HUES6 (cell line): ENCODE results near the gene KRTAP9-9.
"Not testable (repeated sequence)": the region's sequence is repeated elsewhere in the genome, so short reads cannot be mapped to it uniquely, and the experiment has no call there.

Experiments used
- H3K27ac ChIP-seq: 2 replicates; pipeline ENCODE4 v1.7.0; 2013; ENCODE audit warnings: low read depth, mild to moderate bottlenecking, low read length, inconsistent platforms
- H3K27me3 ChIP-seq: 2 replicates; pipeline ENCODE4 v1.6.1; 2013; ENCODE audit warnings: low read length; ENCODE audit not compliant: control insufficient read depth, insufficient read depth
- H3K36me3 ChIP-seq: 2 replicates; pipeline ENCODE4 v1.6.1; 2013; ENCODE audit warnings: low read length; ENCODE audit not compliant: control insufficient read depth, insufficient read depth
- H3K4me1 ChIP-seq: 2 replicates; pipeline ENCODE4 v1.6.1; 2013; ENCODE audit warnings: low read length; ENCODE audit not compliant: control insufficient read depth, insufficient read depth
- H3K4me3 ChIP-seq: 2 replicates; pipeline ENCODE4 v1.5.1; 2013; ENCODE audit warnings: low read depth, low read length
- H3K9ac ChIP-seq: one replicate; pipeline ENCODE4 v1.6.1; 2013; ENCODE audit warnings: mild to moderate bottlenecking, low read length
- H3K9me3 ChIP-seq: 2 replicates; pipeline ENCODE4 v1.6.1; 2013; ENCODE audit warnings: low read depth, low read length; ENCODE audit not compliant: control insufficient read depth, insufficient read depth

KRTAP9-9 gene

DNA sequence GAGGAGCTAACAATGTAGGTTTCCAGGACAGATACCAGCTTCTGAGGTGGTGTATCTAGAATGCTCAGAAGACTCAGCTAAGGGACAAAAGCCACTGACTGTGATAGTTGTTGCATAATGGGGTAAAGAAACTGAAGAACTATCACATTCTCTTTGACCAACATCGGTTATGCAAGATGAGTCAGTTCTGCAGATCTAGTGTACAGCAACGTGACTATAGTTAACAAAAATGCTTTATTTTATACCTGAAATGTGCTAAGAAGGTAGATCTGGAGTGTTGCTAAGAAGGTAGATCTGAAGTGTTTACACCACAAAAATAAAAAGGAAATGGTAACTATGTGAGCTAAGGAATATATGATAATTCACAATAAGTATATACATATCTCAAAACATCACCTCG lies 12.5 kb downstream of the KRTAP9-9 start:
- Histone ChIP-seq H3K9ac (no peak overlapping the region), H3K27ac (no peak overlapping the region), H3K4me3 (no peak overlapping the region), H3K36me3 (no peaks in the 10 kb centered on the region), H3K9me3 (no peaks in the 10 kb centered on the region), H3K4me1 (no peaks in the 10 kb centered on the region), H3K27me3 (peaks cover 19% of the 10 kb centered on the region; the same call in 1 of the 2 replicates)

DNA sequence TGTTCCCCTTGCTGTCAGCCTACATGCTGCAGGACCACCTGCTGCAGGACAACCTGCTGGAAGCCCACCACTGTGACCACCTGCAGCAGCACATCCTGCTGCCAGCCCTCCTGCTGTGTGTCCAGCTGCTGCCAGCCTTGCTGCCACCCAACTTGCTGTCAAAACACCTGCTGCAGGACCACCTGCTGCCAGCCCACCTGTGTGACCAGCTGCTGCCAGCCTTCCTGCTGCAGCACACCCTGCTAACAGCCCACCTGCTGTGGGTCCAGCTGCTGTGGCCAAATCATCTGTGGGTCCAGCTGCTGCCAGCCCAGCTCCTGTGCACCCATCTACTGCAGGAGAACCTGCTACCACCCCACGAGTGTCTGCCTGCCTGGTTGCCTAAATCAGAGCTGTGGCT lies 16.1 kb downstream of the KRTAP9-9 start:
- H3K4me1 ChIP-seq, H3K9ac ChIP-seq, H3K27ac ChIP-seq, H3K9me3 ChIP-seq, H3K4me3 ChIP-seq, H3K36me3 ChIP-seq: not testable (repeated sequence)
- H3K27me3 ChIP-seq = peaks cover 16% of the 10 kb centered on the region; the same call in 1 of the 2 replicates

DNA sequence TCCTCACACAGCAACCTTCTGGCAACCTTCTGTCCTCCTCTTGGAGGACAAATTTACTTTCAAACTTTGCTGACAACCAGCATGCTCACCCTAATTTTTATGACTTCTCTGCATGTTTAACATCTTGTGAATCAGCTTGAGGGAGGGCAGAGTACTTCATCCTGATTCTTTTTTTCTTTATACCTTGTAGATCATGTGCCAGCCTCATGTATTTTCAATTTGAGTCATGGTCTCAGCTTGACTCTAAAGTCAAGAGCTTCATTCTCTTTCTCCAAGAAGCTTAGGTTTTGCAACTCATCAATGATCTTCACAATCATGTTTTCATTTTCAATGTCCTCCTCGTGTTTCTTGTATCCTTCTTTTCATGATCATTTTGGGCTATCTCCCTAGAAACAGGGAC lies 16.7 kb downstream of the KRTAP9-9 start:
- H3K4me3 ChIP-seq = no peak overlapping the region
- H3K9me3 ChIP-seq = no peaks in the 10 kb centered on the region
- no peaks in the 10 kb centered on the region for H3K36me3 ChIP-seq
- peaks cover 18% of the 10 kb centered on the region; the same call in 1 of the 2 replicates for H3K27me3 ChIP-seq
- no peak overlapping the region for H3K9ac ChIP-seq
- no peak overlapping the region for H3K27ac ChIP-seq
- no peaks in the 10 kb centered on the region for H3K4me1 ChIP-seq

DNA sequence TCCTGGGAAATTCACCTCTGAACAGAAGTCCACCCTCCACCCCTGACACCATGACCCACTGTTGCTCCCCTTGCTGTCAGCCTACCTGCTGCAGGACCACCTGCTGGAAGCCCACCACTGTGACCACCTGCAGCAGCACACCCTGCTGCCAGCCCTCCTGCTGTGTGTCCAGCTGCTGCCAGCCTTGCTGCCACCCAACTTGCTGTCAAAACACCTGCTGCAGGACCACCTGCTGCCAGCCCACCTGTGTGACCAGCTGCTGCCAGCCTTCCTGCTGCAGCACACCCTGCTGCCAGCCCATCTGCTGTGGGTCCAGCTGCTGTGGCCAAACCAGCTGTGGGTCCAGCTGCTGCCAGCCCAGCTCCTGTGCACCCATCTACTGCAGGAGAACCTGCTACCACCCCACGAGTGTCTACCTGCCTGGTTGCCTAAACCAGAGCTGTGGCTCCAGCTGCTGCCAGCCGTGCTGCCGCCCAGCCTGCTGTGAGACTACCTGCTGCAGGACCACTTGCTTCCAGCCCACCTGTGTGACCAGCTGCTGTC lies 20.5 kb downstream of the KRTAP9-9 start, which contains the start of gene KRTAP9-7:
Gene KRTAP9-7, plus strand, starts transcription at position 51 of the 543 bp plus-strand sequence. Its CDS starts 0 bp downstream, at position 51.
- not testable (repeated sequence) for H3K4me1 ChIP-seq, H3K9me3 ChIP-seq, H3K9ac ChIP-seq, H3K36me3 ChIP-seq, H3K27ac ChIP-seq, H3K4me3 ChIP-seq
- peaks cover 21% of the 10 kb centered on the region; the same call in 1 of the 2 replicates for H3K27me3 ChIP-seq

DNA sequence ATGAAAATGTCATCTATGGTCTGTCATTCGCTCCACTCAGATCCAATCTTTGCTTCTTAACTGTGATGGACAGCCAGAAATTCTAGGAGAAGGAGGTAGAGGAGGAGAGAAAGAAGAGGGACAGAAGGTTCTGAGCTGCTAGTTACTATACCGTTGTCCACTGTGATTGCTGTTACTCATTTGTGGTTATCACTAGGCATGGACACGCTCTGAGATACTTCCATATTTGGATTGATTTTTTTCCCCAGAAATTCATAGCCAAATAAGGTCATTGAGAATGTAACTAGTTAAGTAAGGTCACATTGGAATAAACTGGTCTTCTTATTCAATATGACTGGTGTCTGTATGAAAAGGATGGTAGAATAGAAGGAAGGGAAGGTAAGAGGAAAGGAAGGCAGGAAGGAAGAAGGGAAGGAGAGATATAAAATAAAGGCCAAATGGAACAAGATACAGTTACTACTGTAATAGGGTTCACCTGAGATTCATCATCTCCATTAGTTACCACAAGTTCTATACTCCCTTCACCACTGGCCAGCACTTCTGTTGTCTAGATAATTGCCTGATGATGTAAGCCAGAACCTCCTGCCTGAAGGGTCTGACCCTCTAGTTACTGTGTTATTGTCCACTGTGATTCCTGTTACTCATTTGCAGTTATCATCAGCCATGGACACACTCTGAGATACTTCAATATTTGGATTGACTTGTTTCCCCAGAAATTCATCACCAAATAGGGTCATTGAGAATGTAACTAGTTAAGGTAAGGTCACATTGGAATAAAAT lies 23.2 kb downstream of the KRTAP9-9 start:
- no peak overlapping the region for H3K9ac ChIP-seq
- no peaks in the 10 kb centered on the region for H3K36me3 ChIP-seq
- H3K9me3 ChIP-seq = no peaks in the 10 kb centered on the region
- H3K4me3 ChIP-seq = no peak overlapping the region
- no peaks in the 10 kb centered on the region for H3K4me1 ChIP-seq
- no peak overlapping the region for H3K27ac ChIP-seq
- peaks cover 21% of the 10 kb centered on the region; the same call in 1 of the 2 replicates for H3K27me3 ChIP-seq

DNA sequence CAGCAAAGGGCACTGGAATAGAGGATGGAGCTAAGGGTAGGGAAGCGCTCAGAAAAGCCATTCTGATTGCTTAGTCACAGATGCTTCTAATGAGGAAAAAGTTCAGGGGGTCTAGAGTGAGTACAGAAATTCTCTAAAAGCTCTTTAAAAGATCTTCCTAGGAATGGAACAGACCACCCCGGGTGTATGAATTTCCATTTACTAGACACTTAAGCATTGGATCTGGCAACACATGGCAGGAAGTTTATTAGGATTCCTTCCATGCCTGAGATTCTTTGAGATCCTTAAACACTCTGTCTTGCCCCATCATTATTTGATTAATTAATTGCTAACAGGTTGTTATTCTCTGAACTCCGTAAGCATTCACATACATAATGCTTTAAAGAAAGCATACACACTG lies 28.9 kb downstream of the KRTAP9-9 start:
- H3K9ac ChIP-seq = no peak overlapping the region
- H3K9me3 ChIP-seq = no peaks in the 10 kb centered on the region
- no peaks in the 10 kb centered on the region for H3K27me3 ChIP-seq
- no peaks in the 10 kb centered on the region for H3K36me3 ChIP-seq
- H3K27ac ChIP-seq = no peak overlapping the region
- peaks cover 5% of the 10 kb centered on the region; the same call in 1 of the 2 replicates for H3K4me1 ChIP-seq
- no peak overlapping the region for H3K4me3 ChIP-seq

DNA sequence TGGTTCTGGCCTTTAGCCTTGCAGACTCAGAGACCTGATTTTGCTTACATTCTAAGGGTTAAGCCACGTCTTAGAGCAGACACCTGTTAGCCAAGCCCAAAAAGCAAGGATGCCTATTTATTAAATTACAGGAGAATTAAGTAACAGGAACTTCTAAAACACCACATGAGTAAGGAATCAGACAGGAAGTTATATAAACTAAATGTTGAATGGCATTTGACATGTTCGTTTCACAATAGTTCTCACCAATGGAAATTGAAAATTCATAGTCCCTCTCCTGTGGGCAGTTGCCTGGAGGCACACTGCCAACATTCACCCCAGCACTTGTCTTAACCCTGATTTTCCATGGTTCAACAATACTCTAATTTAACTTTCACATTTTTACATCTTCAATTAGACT lies 29.4 kb downstream of the KRTAP9-9 start:
- Histone ChIP-seq H3K4me1 (peaks cover 5% of the 10 kb centered on the region; the same call in 1 of the 2 replicates), H3K27me3 (no peaks in the 10 kb centered on the region), H3K9me3 (no peaks in the 10 kb centered on the region), H3K9ac (no peak overlapping the region), H3K27ac (no peak overlapping the region), H3K36me3 (no peaks in the 10 kb centered on the region), H3K4me3 (no peak overlapping the region)

DNA sequence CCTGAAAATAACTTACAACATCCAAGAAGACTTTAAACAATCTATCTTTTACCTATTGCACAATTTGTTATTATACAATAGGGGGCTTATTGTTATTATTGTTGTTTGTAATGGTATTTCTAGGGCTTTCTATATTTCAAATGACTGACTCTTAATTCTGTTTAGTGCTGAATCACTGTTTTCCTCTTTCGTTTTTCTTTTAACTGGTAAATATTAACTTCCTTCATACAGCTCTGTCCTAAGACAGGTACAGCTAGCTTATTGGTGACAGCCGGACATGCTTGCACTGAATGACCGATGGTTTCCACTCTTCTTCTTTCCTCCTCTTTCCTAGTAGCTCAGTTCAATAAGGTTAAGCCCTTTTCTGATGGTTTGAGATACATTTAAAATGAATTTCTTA lies 31.9 kb downstream of the KRTAP9-9 start:
- no peaks in the 10 kb centered on the region for H3K36me3 ChIP-seq
- no peak overlapping the region for H3K9ac ChIP-seq
- H3K27me3 ChIP-seq = no peaks in the 10 kb centered on the region
- H3K4me3 ChIP-seq = no peak overlapping the region
- no peak overlapping the region for H3K27ac ChIP-seq
- no peaks in the 10 kb centered on the region for H3K9me3 ChIP-seq
- H3K4me1 ChIP-seq = peaks cover 5% of the 10 kb centered on the region; the same call in 1 of the 2 replicates

DNA sequence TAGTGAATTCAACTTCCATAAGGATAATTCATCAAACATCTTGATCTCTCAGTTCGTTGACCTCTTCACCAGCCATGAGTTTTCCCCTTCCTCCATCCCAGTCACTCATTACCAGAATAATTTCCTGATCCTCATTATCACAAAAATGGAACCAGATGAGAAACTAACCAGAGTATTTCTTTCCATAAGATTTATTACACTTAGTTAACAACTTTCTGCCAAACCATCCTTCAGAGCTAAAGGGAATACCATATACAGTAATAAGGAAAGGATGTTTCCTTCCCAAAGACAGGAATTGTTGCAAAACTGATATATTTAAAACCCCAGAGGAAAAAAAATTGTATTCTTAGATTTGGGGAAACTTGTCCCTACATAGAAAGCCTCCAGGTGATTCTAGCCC lies 38.8 kb downstream of the KRTAP9-9 start:
- Histone ChIP-seq H3K9me3 (no peaks in the 10 kb centered on the region), H3K4me1 (no peaks in the 10 kb centered on the region), H3K4me3 (no peak overlapping the region), H3K9ac (no peak overlapping the region), H3K27ac (no peak overlapping the region), H3K36me3 (no peaks in the 10 kb centered on the region), H3K27me3 (no peaks in the 10 kb centered on the region)

DNA sequence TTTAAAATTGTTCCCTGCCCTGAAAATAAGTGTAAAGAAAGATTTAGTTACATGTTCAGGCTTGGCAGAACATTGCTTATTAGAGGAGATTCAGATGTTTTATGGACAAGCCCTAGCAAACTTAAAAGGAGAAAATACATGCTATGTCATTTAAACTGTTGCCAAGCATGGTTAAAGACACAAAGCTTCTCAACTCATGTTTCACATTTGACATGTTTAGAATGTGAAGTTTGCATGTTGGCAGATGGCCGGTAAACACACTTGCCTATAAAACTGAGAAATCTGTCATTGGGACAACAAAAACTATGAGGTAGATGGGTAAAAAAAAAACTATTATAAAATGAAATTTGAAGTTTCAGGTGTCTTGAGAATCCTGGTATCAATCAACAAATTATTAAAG lies 41.7 kb downstream of the KRTAP9-9 start:
- H3K4me1 ChIP-seq = no peaks in the 10 kb centered on the region
- H3K9ac ChIP-seq = no peak overlapping the region
- H3K36me3 ChIP-seq = no peaks in the 10 kb centered on the region
- no peak overlapping the region for H3K27ac ChIP-seq
- no peaks in the 10 kb centered on the region for H3K9me3 ChIP-seq
- H3K4me3 ChIP-seq = no peak overlapping the region
- H3K27me3 ChIP-seq = no peaks in the 10 kb centered on the region

DNA sequence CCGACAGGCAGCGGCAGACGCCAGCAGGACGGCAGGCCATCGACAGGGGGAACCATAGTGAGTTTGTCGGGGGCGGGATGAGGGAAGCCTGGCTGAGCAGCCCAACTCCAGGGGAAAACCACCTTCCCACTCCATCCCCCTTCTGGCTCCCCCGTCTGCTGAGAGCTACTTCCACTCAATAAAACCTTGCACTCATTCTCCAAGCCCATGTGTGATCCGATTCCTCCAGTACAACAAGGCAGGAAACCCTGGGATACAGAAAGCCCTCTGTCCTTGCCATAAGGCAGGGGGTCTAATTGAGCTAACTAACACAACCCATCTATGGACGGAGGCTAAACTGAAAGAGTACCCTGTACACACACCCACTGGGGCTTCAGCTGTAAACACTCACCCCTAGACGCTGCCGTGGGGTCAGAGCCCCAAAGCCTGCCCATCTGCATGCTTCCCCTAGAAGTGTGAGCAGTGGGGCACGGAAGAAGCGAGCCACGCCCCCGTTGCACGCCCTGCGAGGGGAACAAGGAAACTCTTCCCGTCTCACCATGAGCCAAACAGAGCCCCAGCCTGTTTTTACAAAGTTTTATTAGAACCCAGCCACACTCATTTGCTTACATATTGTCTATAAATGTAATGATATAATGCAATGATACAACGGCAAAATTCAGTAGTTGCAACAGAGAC lies 43.4 kb downstream of the KRTAP9-9 start:
- H3K36me3 ChIP-seq = no peaks in the 10 kb centered on the region
- no peak overlapping the region for H3K27ac ChIP-seq
- H3K4me3 ChIP-seq = peak overlapping the region; percentile 28; the same call in 1 of the 2 replicates
- no peaks in the 10 kb centered on the region for H3K27me3 ChIP-seq
- H3K9ac ChIP-seq = no peak overlapping the region
- H3K4me1 ChIP-seq = no peaks in the 10 kb centered on the region
- no peaks in the 10 kb centered on the region for H3K9me3 ChIP-seq
